Sigmoid colon (tissue), 4 donors: Measurements from ENCODE around the gene AQP5.

Experiments
- CTCF ChIP-seq, 4 experiments: fragments of 450-650 bp in 3 of 4; fragments of 200-600 bp in 1 of 4; IDR thresholded peaks; one replicate each; pipeline ENCODE4 v1.5.1; 2016 to 2019; ENCODE audit warnings: antibody characterized with exemption in 4 of 4, mild to moderate bottlenecking in 3 of 4, moderate library complexity in 2 of 4
- EP300 ChIP-seq, 4 donors: sonication (generic); formaldehyde crosslinking; IDR thresholded peaks; one replicate each; pipeline ENCODE4 v1.6.1; 2017; ENCODE audit warnings: antibody characterized with exemption in 4 of 4
- POLR2A ChIP-seq, 2 donors: fragments of 450-650 bp; IDR thresholded peaks; one replicate each; pipeline ENCODE4 v1.6.1; 2016; ENCODE audit warnings: antibody characterized with exemption in 2 of 2, mild to moderate bottlenecking in 2 of 2, moderate library complexity in 2 of 2
- POLR2AphosphoS5 ChIP-seq, 4 donors: sonication (generic); formaldehyde crosslinking; IDR thresholded peaks; one replicate each; pipeline ENCODE4 v1.6.1; 2017; ENCODE audit warnings: antibody characterized with exemption in 4 of 4

- TF ChIP-seq CTCF (IDR thresholded peaks at IDR 0.05): no peak
- no peak for TF ChIP-seq POLR2A (IDR thresholded peaks at IDR 0.05)
- no peak for TF ChIP-seq POLR2AphosphoS5 (IDR thresholded peaks at IDR 0.05)
- no peak for TF ChIP-seq EP300 (IDR thresholded peaks at IDR 0.05)
Measured at GRCh38 chr12:49954863-49955830, 6.5 kb upstream of the AQP5 start.
